Erythroblast (primary cell): Measurements from ENCODE around the gene RIMS1.

Source experiments
- GATA1 ChIP-seq: IDR thresholded peaks from 2 replicates; pipeline ENCODE4 v1.6.1; 2011; ENCODE audit warnings: low read depth, mild to moderate bottlenecking, control low read depth, low read length, moderate library complexity
- POLR2A ChIP-seq: IDR thresholded peaks from 2 replicates; pipeline ENCODE4 v1.6.1; 2011; ENCODE audit warnings: mild to moderate bottlenecking, low read length

- TF ChIP-seq POLR2A (no peak), GATA1 (no peak)
Observed at GRCh38 chr6:72217626-72218025, 331.3 kb downstream of the RIMS1 start.
